Nucleus accumbens (tissue), 56 donors: ENCODE results near the gene ATRIP.

ENCODE experiments used
- DNase-seq, 56 donors: peaks; one replicate each; lab custom pipeline; 2025; lab: John Stamatoyannopoulos, UW

Gene ATRIP

GRCh38 chr3:48492461-48493202 lies 46.1 kb downstream of the ATRIP start:
- DNase-seq: no peak

- no peak for DNase-seq
These were observed 46.6 kb downstream of the ATRIP start for GRCh38 chr3:48493203-48493501.

DNA sequence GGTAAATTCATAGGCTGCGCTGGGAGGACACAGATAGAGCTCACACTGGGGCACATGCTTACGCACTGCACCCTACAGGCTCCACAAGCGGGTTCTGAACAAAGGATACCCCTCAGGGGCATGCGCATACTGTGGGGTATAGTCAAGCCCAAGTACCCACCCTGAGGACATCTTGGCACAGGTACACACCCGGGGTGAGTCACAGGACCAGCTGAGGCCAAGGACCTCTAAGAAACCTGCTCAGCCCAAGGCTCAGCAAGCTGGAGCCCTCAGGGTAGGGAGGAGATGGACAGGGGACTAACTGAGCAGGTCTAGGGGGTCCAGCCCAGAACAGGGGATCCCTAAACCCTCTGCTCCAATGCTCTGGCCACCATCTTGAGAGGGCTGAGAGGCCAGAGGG lies 54.1 kb downstream of the ATRIP start:
- no peak for DNase-seq

GRCh38 chr3:48501196-48501595 lies 54.7 kb downstream of the ATRIP start:
- DNase-seq: no peak

GRCh38 chr3:48502121-48502520 lies 55.6 kb downstream of the ATRIP start:
- DNase-seq: no peak

GRCh38 chr3:48502728-48503168 lies 56.2 kb downstream of the ATRIP start:
- peak in 26 of 56 donors; percentile 6 to 59 (median 27) for DNase-seq

DNA sequence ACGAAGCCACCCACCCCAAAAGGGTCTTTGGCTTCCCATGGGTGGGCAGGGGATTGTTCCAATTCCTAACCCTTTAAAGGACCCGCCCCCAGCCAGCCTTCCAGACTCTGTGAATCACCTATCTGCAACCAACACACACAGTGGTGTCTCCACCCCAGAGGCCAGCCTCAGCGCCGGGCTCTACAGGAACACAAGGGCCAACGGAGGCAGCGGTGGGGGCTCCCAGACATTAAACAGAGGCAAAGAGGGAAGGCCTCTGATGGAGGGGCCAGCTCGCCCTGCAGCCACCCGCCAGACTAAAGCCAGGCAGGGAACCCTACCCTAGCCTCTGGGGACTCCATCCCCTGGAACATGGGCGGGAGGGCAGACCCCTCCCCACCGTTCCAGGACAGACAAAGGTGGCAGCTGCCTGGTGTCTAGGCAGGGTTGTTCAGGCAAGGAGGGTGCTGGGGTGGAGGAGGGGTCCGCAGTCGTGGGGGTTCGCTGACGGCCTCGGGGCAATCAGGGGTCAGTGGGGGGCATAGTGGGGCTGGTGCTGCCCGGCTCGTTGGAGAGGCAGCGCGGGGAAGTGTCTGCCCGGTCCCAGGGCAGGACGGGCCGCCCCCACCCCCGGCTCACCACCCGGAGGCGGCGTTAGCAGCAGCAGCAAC lies 57.0 kb downstream of the ATRIP start:
- peak in 4 of 56 donors; percentile 17 to 50 (median 41) for DNase-seq

GRCh38 chr3:48504051-48504946 lies 57.8 kb downstream of the ATRIP start, which contains the start of gene SHISA5:
SHISA5 (minus strand) TSS chr3:48504174; CDS start chr3:48504094, 80 bp downstream.
- DNase-seq: peak in 47 of 56 donors; percentile 15 to 80 (median 43)

- DNase-seq: no peak
These were observed 58.6 kb downstream of the ATRIP start for GRCh38 chr3:48505146-48505545.

- DNase-seq: no peak
These were observed 59.5 kb downstream of the ATRIP start for GRCh38 chr3:48505968-48506504.

- DNase-seq: peak in 9 of 56 donors; percentile 3 to 33 (median 13)
These were observed 60.9 kb downstream of the ATRIP start for GRCh38 chr3:48507256-48508061.

DNA sequence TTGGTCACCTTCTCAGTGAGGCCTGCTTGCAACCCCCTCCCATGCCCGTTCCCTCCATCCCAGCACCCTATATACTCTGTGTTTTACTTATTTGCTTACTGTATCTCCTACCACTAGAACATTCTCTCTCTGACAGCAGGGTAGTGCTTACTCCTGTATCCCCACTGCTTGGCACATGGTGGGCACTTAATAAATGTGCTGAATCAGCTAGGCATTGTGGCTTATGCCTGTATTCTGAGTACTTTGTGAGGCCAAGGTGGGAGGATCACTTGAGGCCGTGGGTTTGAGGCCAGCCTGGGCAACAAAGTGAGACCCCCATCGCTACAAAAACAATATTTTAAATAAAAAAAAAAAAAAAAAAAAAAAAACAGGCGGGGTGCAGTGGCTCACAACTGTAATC lies 65.0 kb downstream of the ATRIP start:
- DNase-seq: no peak

DNA sequence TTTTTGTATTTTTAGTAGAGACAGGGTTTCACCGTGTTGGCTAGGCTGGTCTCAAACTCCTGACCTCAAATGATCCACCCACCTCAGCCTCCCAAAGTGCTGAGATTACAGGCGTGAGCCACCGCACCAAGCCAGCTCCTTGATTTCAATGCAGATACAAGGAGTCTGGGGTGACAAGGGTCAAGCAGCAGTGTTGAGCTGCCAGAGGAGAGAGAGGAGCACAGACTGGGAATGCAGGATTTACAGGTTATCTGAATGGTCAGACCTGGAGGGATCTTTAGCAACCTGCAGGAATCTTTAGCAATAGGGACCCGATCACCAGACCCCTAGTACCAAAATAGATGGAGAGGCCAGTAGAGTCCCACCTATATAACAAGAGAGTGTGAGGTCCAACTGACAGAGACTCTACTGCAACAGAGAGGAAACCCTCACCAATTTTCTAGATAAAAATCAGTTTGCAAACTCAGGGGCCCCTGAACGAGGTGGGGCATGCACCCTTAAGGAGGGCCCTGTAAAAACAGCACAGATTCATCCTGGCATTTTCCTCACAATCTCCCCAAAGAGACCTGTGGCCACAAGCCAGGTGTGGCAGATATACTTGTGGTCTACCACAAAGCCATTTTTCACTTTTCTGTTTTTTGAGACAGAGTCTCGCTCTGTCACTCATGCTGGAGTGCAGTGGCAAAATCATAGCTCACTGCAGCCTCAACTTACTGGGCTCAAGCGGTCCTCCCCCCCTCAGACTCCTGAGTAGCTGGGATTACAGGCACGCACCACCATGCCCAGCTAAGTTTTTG lies 68.1 kb downstream of the ATRIP start:
- DNase-seq: no peak
